MM.1S (cell line): ENCODE data around the gene MDH1B.

Experiments used
- DNase-seq: peaks from one replicate; pipeline ENCODE4 v3.0.0-alpha.2; 2015
- H2AFZ ChIP-seq: fragments of 300-600 bp; sonication (generic); 2 replicates; pipeline ENCODE4 v1.6.0; 2016; ENCODE audit warnings: antibody characterized with exemption, low read length
- H3F3A ChIP-seq: fragments of 300-600 bp; sonication (generic); 2 replicates; pipeline ENCODE4 v1.6.1; 2016; ENCODE audit warnings: mild to moderate bottlenecking, antibody characterized with exemption, low read length, moderate library complexity, mixed read lengths; ENCODE audit not compliant: insufficient read depth
- H3K27ac ChIP-seq: fragments of 300-600 bp; sonication (generic); 2 replicates; pipeline ENCODE4 v1.5.1; 2016; ENCODE audit warnings: mild to moderate bottlenecking, low read length
- H3K27me3 ChIP-seq: fragments of 300-600 bp; sonication (generic); replicated peaks from 2 replicates; pipeline ENCODE4 v1.6.0; 2016; ENCODE audit warnings: low read length; ENCODE audit not compliant: insufficient read depth
- H3K36me3 ChIP-seq: fragments of 300-600 bp; sonication (generic); replicated peaks from 2 replicates; pipeline ENCODE4 v1.6.1; 2016; ENCODE audit warnings: mild to moderate bottlenecking, low read length, mixed read lengths; ENCODE audit not compliant: insufficient read depth
- H3K4me1 ChIP-seq: fragments of 300-600 bp; sonication (generic); 2 replicates; pipeline ENCODE4 v1.6.1; 2016; ENCODE audit warnings: low read length, mixed read lengths
- H3K4me2 ChIP-seq: fragments of 300-600 bp; sonication (generic); 2 replicates; pipeline ENCODE4 v1.6.0; 2016; ENCODE audit warnings: low read depth, low read length
- H3K4me3 ChIP-seq: fragments of 300-600 bp; sonication (generic); 2 replicates; pipeline ENCODE4 v1.5.1; 2016; ENCODE audit warnings: low read length, mixed read lengths
- H3K79me2 ChIP-seq: fragments of 300-600 bp; sonication (generic); 2 replicates; pipeline ENCODE4 v1.6.1; 2016; ENCODE audit warnings: mixed run types, low read length, mixed read lengths
- H3K9ac ChIP-seq: fragments of 300-600 bp; sonication (generic); 2 replicates; pipeline ENCODE4 v1.6.1; 2016; ENCODE audit warnings: low read length, mixed read lengths
- H3K9me2 ChIP-seq: fragments of 300-600 bp; sonication (generic); replicated peaks from 2 replicates; pipeline ENCODE4 v1.6.1; 2016; ENCODE audit warnings: mild to moderate bottlenecking, low read length, mixed read lengths; ENCODE audit not compliant: insufficient read depth
- H3K9me3 ChIP-seq: fragments of 300-600 bp; sonication (generic); replicated peaks from 2 replicates; pipeline ENCODE4 v1.6.1; 2016; ENCODE audit warnings: mild to moderate bottlenecking, low read length, mixed read lengths; ENCODE audit not compliant: insufficient read depth
- H4K20me1 ChIP-seq: fragments of 300-600 bp; sonication (generic); 2 replicates; pipeline ENCODE4 v1.6.1; 2016; ENCODE audit warnings: mild to moderate bottlenecking, low read length, moderate library complexity, mixed read lengths; ENCODE audit not compliant: insufficient read depth
- CTCF ChIP-seq: fragments of 300-600 bp; sonication (generic); IDR thresholded peaks from 2 replicates; pipeline ENCODE4 v1.5.1; 2016; ENCODE audit warnings: antibody characterized with exemption, low read length, mixed read lengths
- EZH2 ChIP-seq: fragments of 300-600 bp; sonication (generic); optimal IDR thresholded peaks from 2 replicates; pipeline ENCODE3; 2017; ENCODE audit warnings: low read depth, mild to moderate bottlenecking, antibody characterized with exemption, low read length, mixed read lengths
- EZH2phosphoT487 ChIP-seq: fragments of 300-600 bp; sonication (generic); IDR thresholded peaks from 2 replicates; pipeline ENCODE4 v1.6.1; 2018; ENCODE audit warnings: antibody characterized with exemption, low read length

Gene MDH1B

GRCh38 chr2:206784559-206785353 lies 19.6 kb upstream of the MDH1B start:
- Histone ChIP-seq H3K4me3 (no peak overlapping the region), H3K36me3 (0 out of 2 replicates have a peak, but pooled peaks cover 17% of the 10 kb centered on the region), H3K9me3 (no peaks in the 10 kb centered on the region), H3F3A (no peaks in the 10 kb centered on the region), H3K4me2 (no peak overlapping the region), H3K79me2 (peaks cover 11% of the 10 kb centered on the region), H3K9me2 (no peaks in the 10 kb centered on the region), H3K4me1 (no peaks in the 10 kb centered on the region), H3K27ac (no peak overlapping the region), H3K27me3 (no peaks in the 10 kb centered on the region), H4K20me1 (0 out of 2 replicates have a peak, but pooled peaks cover 2% of the 10 kb centered on the region), H2AFZ (no peak overlapping the region), H3K9ac (no peak overlapping the region)
- no peak for DNase-seq
- TF ChIP-seq EZH2phosphoT487 = no peak
- TF ChIP-seq CTCF = no peak
- TF ChIP-seq EZH2 = no peak

GRCh38 chr2:206783718-206784117 lies 18.6 kb upstream of the MDH1B start:
- H3K27me3 ChIP-seq = no peaks in the 10 kb centered on the region
- no peaks in the 10 kb centered on the region for H3K9me2 ChIP-seq
- no peak overlapping the region for H2AFZ ChIP-seq
- no peaks in the 10 kb centered on the region for H3K4me1 ChIP-seq
- TF ChIP-seq CTCF (peak; percentile 54), EZH2 (no peak)
- no peak overlapping the region for H3K4me2 ChIP-seq
- H3K4me3 ChIP-seq = no peak overlapping the region
- H3K27ac ChIP-seq = no peak overlapping the region
- no peak overlapping the region for H3K9ac ChIP-seq
- H3F3A ChIP-seq = no peaks in the 10 kb centered on the region
- H3K9me3 ChIP-seq = no peaks in the 10 kb centered on the region
- H3K36me3 ChIP-seq = 0 out of 2 replicates have a peak, but pooled peaks cover 13% of the 10 kb centered on the region
- 0 out of 2 replicates have a peak, but pooled peaks cover 2% of the 10 kb centered on the region for H4K20me1 ChIP-seq
- peaks cover 11% of the 10 kb centered on the region for H3K79me2 ChIP-seq
- no peak for DNase-seq

- H3F3A ChIP-seq = no peaks in the 10 kb centered on the region
- no peak overlapping the region for H3K4me2 ChIP-seq
- no peaks in the 10 kb centered on the region for H3K9me3 ChIP-seq
- H3K27me3 ChIP-seq = no peaks in the 10 kb centered on the region
- H3K27ac ChIP-seq = no peak overlapping the region
- no peak overlapping the region for H3K9ac ChIP-seq
- peaks cover 15% of the 10 kb centered on the region; the same call in 1 of the 2 replicates for H3K36me3 ChIP-seq
- no peak for TF ChIP-seq CTCF
- TF ChIP-seq EZH2phosphoT487 = no peak
- no peak for TF ChIP-seq EZH2
- H3K79me2 ChIP-seq = peaks cover 33% of the 10 kb centered on the region
- DNase-seq = no peak
- H4K20me1 ChIP-seq = 0 out of 2 replicates have a peak, but pooled peaks cover 2% of the 10 kb centered on the region
- no peaks in the 10 kb centered on the region for H3K9me2 ChIP-seq
- H2AFZ ChIP-seq = no peak overlapping the region
- H3K4me3 ChIP-seq = no peak overlapping the region
- no peaks in the 10 kb centered on the region for H3K4me1 ChIP-seq
These were observed 15.5 kb upstream of the MDH1B start for GRCh38 chr2:206780671-206781070.
